Transverse colon (tissue), 4 donors: ENCODE measurements around the gene AGBL4. TPM values are rescaled to one million over a fixed set of nuclear protein-coding genes. Genes with fewer than 3 reads are reported as not detected.

Experiments used
- DNase-seq: peaks from one replicate; pipeline ENCODE4 v3.0.0-alpha.2; 2019
- H3K27ac ChIP-seq, 4 donors: fragments of 200-600 bp; sonication (generic); 2 replicates each; pipeline ENCODE4 v1.5.1; 2016 to 2018; ENCODE audit warnings: inconsistent platforms in 4 of 4
- H3K27me3 ChIP-seq: fragments of 200-600 bp; sonication (generic); 2 replicates; pipeline ENCODE4 v1.5.1; 2017; ENCODE audit warnings: inconsistent platforms
- H3K36me3 ChIP-seq, 4 donors: fragments of 200-600 bp; sonication (generic); 2 replicates each; pipeline ENCODE4 v1.5.1; 2017 to 2019; ENCODE audit warnings: inconsistent platforms in 4 of 4
- H3K4me1 ChIP-seq, 4 donors: fragments of 200-600 bp; sonication (generic); 2 replicates each; pipeline ENCODE4 v1.5.1; 2017 to 2020; ENCODE audit warnings: inconsistent platforms in 4 of 4
- H3K4me3 ChIP-seq, 4 donors: fragments of 200-600 bp; sonication (generic); 1 replicate in 1 of 4; 2 replicates in 3 of 4; pipeline versions ENCODE4 v1.5.1 to v1.6.1; 2017 to 2019; ENCODE audit warnings: inconsistent platforms in 4 of 4
- H3K9me3 ChIP-seq, 2 donors: fragments of 200-600 bp; sonication (generic); 2 replicates each; pipeline ENCODE4 v1.5.1; 2017 to 2019; ENCODE audit warnings: inconsistent platforms in 2 of 2
- EP300 ChIP-seq: sonication (generic); formaldehyde crosslinking; IDR thresholded peaks from one replicate; pipeline ENCODE4 v1.6.1; 2017; ENCODE audit warnings: antibody characterized with exemption, low read depth
- POLR2A ChIP-seq: fragments of 450-650 bp; IDR thresholded peaks from one replicate; pipeline ENCODE4 v1.6.1; 2016; ENCODE audit warnings: antibody characterized with exemption, mild to moderate bottlenecking, moderate library complexity
- POLR2AphosphoS5 ChIP-seq, 3 donors: sonication (generic); formaldehyde crosslinking; IDR thresholded peaks; one replicate each; pipeline ENCODE4 v1.6.1; 2016; ENCODE audit warnings: antibody characterized with exemption in 3 of 3
- WGBS, 2 donors: methylation state at CpG; one replicate each; pipeline ENCODE4 v1.1.5; 2018; ENCODE audit warnings: low coverage in 1 of 2; 5-methylcytosine and 5-hydroxymethylcytosine counted together
- in situ Hi-C, 4 donors: fragments of 200-750 bp; cut with MboI; loops; one replicate each; pipeline versions ENCODE4 v1.15.0 to v1.15.1; 2017; ENCODE audit warnings: low sequenced_read_pairs in 3 of 4, low pct_ligation_motif_present in 1 of 4, low pct_unique_long_range_greater_than_20kb in 1 of 4
- intact Hi-C: fragments of 100-400 bp; cut with DNase I; formaldehyde crosslinking; loops from one replicate; pipeline ENCODE4 v1.15.1; 2023; ENCODE audit warnings: low total_unique reads
- total RNA-seq, 4 donors: library from RNA; depleted of rRNA; stranded (reverse); fragments of >200 nt; gene quantifications; one replicate each; pipeline ENCODE4 v1.1.0, GENCODE V29; 2016
- TF ChIP-seq, protein P1 (sequence below), 5 experiments: fragments of 200-600 bp in 3 of 5; fragments of 450-650 bp in 2 of 5; sonication (generic) in 3 of 5; IDR thresholded peaks; 1 replicate in 2 of 5; 2 replicates in 3 of 5; pipeline ENCODE4 v1.5.1; 2016 to 2017; ENCODE audit warnings: antibody characterized with exemption in 5 of 5, inconsistent platforms in 3 of 5, mild to moderate bottlenecking in 2 of 5, moderate library complexity in 1 of 5

Gene AGBL4
- total RNA-seq, 4 donors from 2014 or later = 0.82 TPM; not detected in 3

DNA sequence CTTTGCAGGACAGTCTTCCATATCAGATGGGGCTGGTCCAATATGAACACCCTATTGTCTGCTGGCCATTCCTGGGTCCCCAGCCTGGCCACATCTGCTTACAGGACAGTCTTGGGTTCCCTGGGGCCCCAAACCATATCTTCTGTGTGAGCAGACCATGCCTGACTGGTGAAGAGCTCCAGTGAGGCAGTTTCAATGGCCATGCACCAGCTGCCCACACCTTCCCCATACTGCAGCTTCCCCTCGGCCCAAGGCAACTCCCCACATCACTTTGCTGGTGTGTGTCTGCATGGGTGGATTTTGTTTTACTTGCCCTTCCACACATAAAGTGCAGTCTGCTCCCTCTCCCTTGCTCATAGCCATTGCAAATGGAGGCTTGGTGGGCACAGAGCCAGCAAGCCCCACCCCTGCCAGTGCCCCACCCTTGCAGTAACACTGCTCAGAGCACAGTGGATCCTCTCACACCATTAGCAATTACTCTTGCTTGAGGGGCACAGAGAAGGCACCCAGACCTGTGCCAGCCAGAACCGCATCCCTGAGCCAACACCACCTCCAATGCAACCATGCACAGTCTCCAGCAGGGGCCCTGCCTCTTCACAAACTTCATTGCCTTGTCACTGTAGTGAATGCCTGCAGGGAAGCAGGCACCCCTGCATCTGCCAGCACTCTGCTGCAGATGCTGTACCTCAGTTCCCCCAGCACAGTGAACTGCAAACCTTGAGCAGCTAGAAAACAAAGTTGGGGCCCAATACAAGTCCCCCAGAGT is 772.6 kb downstream of the AGBL4 start:
- TF ChIP-seq POLR2A (no peak), EP300 (no peak), POLR2AphosphoS5 (IDR thresholded peaks at IDR 0.05) (no peak)
- TF ChIP-seq, protein P1, sequence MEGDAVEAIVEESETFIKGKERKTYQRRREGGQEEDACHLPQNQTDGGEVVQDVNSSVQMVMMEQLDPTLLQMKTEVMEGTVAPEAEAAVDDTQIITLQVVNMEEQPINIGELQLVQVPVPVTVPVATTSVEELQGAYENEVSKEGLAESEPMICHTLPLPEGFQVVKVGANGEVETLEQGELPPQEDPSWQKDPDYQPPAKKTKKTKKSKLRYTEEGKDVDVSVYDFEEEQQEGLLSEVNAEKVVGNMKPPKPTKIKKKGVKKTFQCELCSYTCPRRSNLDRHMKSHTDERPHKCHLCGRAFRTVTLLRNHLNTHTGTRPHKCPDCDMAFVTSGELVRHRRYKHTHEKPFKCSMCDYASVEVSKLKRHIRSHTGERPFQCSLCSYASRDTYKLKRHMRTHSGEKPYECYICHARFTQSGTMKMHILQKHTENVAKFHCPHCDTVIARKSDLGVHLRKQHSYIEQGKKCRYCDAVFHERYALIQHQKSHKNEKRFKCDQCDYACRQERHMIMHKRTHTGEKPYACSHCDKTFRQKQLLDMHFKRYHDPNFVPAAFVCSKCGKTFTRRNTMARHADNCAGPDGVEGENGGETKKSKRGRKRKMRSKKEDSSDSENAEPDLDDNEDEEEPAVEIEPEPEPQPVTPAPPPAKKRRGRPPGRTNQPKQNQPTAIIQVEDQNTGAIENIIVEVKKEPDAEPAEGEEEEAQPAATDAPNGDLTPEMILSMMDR (IDR thresholded peaks at IDR 0.05) = no peak
- 74% methylated on average over 2 of the region's 2 CpGs; no CpG with 5 or more reads in 1 of the 2 donors for WGBS, 2 donors
- no peak overlapping the region for H3K27ac ChIP-seq
- no peaks in the 10 kb centered on the region for H3K36me3 ChIP-seq
- intact Hi-C loops (no loop called here), in situ Hi-C loops (no loop called here)
- H3K9me3 ChIP-seq = peaks cover 7 to 12% of the 10 kb centered on the region in 2 donors
- H3K27me3 ChIP-seq = no peaks in the 10 kb centered on the region
- no peak overlapping the region for H3K4me3 ChIP-seq
- no peak for DNase-seq
- H3K4me1 ChIP-seq = no peaks in the 10 kb centered on the region

DNA sequence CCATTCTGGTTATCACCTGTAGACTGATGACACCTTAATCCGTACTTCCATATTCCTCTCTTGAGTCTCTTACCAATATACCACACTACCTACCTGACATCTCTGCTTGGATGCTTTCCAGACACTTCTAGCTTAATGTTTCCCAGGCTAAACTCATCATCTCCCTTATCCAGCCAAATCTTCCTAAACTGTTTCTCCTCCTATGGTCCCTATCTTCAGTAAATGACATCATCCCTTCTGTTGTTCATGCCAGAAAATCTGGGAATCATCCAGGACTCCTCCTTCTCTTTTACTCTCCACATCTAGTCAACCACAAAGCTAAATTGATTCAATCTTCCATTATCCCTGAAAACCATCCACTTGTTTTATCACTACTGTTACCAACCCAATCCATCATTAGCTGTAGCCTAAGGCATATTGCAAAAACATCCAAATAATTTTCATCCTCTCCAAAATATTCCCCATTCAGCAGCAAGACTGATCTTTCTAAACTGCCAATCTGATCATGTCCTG is 783.0 kb downstream of the AGBL4 start:
- TF ChIP-seq POLR2A (no peak), EP300 (no peak), POLR2AphosphoS5 (IDR thresholded peaks at IDR 0.05) (no peak)
- TF ChIP-seq, protein P1 (IDR thresholded peaks at IDR 0.05) = no peak
- DNase-seq = no peak
- Histone ChIP-seq H3K36me3 (no peaks in the 10 kb centered on the region), H3K27ac (no peak overlapping the region), H3K27me3 (no peaks in the 10 kb centered on the region), H3K9me3 (peaks cover 0 to 5% of the 10 kb centered on the region in 2 donors), H3K4me1 (no peaks in the 10 kb centered on the region), H3K4me3 (no peak overlapping the region)
- intact Hi-C loops (no loop called here), in situ Hi-C loops (no loop called here)
- 86% methylated on average over 1 of the region's 1 CpG; no CpG with 5 or more reads in 1 of the 2 donors for WGBS, 2 donors

DNA sequence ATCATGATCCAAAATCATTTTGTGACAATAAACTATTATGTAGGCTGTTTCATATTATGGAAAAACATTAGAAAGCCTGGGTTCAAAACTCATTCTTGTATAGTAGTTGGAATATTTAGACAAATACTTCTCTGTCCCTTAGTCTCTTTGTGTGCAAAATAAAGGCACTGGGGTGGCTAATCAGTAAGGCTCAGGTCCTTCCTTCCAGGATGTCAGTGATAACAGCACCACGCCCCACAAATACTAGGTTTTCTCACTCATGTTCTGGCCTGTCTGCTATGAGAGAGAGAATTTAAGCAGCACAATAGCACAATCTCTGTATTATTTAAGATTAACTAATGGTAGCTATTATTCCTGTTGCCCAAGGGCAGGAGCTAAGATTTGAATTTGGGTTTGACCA is 788.8 kb downstream of the AGBL4 start:
- H3K9me3 ChIP-seq = peaks cover 0 to 5% of the 10 kb centered on the region in 2 donors
- H3K27me3 ChIP-seq = no peaks in the 10 kb centered on the region
- H3K36me3 ChIP-seq = no peaks in the 10 kb centered on the region
- no peak for TF ChIP-seq EP300
- WGBS, 2 donors = 88% methylated on average over 1 of the region's 1 CpG; no CpG with 5 or more reads in 1 of the 2 donors
- H3K4me3 ChIP-seq = no peak overlapping the region
- H3K4me1 ChIP-seq = no peaks in the 10 kb centered on the region
- intact Hi-C loops = no loop called here
- H3K27ac ChIP-seq = no peak overlapping the region
- DNase-seq = no peak
- in situ Hi-C loops = no loop called here

DNA sequence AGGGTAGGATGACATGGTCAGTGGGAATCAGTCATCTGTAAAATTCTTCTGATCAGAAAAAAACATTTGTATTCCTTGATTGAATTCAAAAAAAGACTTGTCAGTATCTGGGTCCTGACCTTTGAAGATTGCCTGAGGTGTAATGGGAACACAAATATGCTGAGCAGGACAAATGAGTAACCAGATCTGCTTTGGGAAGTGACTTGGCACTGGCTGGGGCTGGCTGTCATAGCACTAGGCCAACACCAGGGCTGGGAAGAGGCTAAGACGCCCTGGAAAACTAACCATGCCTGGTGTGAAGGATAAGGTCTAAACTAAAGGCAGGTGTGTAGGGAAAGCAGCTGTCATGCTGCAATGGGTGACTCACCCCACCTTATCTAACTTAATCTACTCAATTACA is 794.2 kb downstream of the AGBL4 start:
- Histone ChIP-seq H3K4me1 (no peaks in the 10 kb centered on the region), H3K36me3 (no peaks in the 10 kb centered on the region), H3K9me3 (no peaks in the 10 kb centered on the region), H3K27me3 (no peaks in the 10 kb centered on the region), H3K4me3 (no peak overlapping the region), H3K27ac (no peak overlapping the region)
- no peak for DNase-seq
- WGBS, 2 donors = 59% methylated on average over 1 of the region's 1 CpG; no CpG with 5 or more reads in 1 of the 2 donors
- intact Hi-C loops (no loop called here), in situ Hi-C loops (no loop called here)
- TF ChIP-seq POLR2A (no peak), EP300 (no peak), POLR2AphosphoS5 (IDR thresholded peaks at IDR 0.05) (no peak)
- TF ChIP-seq, protein P1 (IDR thresholded peaks at IDR 0.05) = no peak
